Right atrium auricular region (tissue), 2 donors: ENCODE results near the gene XKR3. TPM values are rescaled to one million over a fixed set of nuclear protein-coding genes. Genes with fewer than 3 reads are reported as not detected.

Experiments used
- DNase-seq: peaks from one replicate; pipeline ENCODE4 v3.0.0-alpha.2; 2019; ENCODE audit warnings: low spot score
- H3K27ac ChIP-seq, 2 donors: fragments of 200-600 bp; sonication (generic); 1 replicate in 1 of 2; 2 replicates in 1 of 2; pipeline ENCODE4 v1.5.1; 2016 to 2019
- H3K27me3 ChIP-seq, 2 donors: fragments of 200-600 bp; sonication (generic); one replicate each; pipeline versions ENCODE4 v1.5.1 to v1.6.0; 2017 to 2019
- H3K36me3 ChIP-seq: fragments of 200-600 bp; sonication (generic); one replicate; pipeline ENCODE4 v1.5.1; 2016
- H3K4me1 ChIP-seq, 2 donors: fragments of 200-600 bp; sonication (generic); one replicate each; pipeline versions ENCODE4 v1.5.1 to v1.6.0; 2017 to 2019
- H3K4me3 ChIP-seq, 2 donors: fragments of 200-600 bp; sonication (generic); 1 replicate in 1 of 2; 2 replicates in 1 of 2; pipeline ENCODE4 v1.5.1; 2017 to 2019; ENCODE audit warnings: mild to moderate bottlenecking in 1 of 2, moderate library complexity in 1 of 2
- H3K9me3 ChIP-seq, 2 donors: fragments of 200-600 bp; sonication (generic); one replicate each; pipeline ENCODE4 v1.5.1; 2019
- CTCF ChIP-seq, 2 donors: fragments of 200-600 bp; sonication (generic); IDR thresholded peaks; one replicate each; pipeline ENCODE4 v1.5.1; 2019; ENCODE audit warnings: antibody characterized with exemption in 2 of 2
- total RNA-seq, 2 donors: library from RNA; depleted of rRNA; stranded (reverse); fragments of >200 nt; gene quantifications; one replicate each; pipeline ENCODE4 v1.1.0, GENCODE V29; 2016

The XKR3 gene
- total RNA-seq, 2 donors from 2014 or later: not detected

GRCh38 chr22:16810188-16810802, 14.9 kb downstream of the XKR3 start:
- Histone ChIP-seq H3K36me3 (no peaks in the 10 kb centered on the region), H3K27ac (no peak overlapping the region), H3K9me3 (peaks cover 0 to 16% of the 10 kb centered on the region in 2 donors), H3K27me3 (no peaks in the 10 kb centered on the region), H3K4me3 (no peak overlapping the region), H3K4me1 (no peaks in the 10 kb centered on the region)
- no peak for TF ChIP-seq CTCF (IDR thresholded peaks at IDR 0.05)
- DNase-seq: no peak

GRCh38 chr22:16808744-16809143, 16.5 kb downstream of the XKR3 start:
- Histone ChIP-seq H3K4me1 (no peaks in the 10 kb centered on the region), H3K9me3 (peaks cover 0 to under 1% of the 10 kb centered on the region in 2 donors), H3K4me3 (no peak overlapping the region), H3K36me3 (no peaks in the 10 kb centered on the region), H3K27me3 (no peaks in the 10 kb centered on the region), H3K27ac (no peak overlapping the region)
- TF ChIP-seq CTCF (IDR thresholded peaks at IDR 0.05): no peak
- DNase-seq: no peak

- Histone ChIP-seq H3K27me3 (no peaks in the 10 kb centered on the region), H3K36me3 (no peaks in the 10 kb centered on the region), H3K9me3 (no peaks in the 10 kb centered on the region), H3K4me3 (no peak overlapping the region), H3K4me1 (no peaks in the 10 kb centered on the region), H3K27ac (no peak overlapping the region)
- DNase-seq: no peak
- TF ChIP-seq CTCF (IDR thresholded peaks at IDR 0.05): no peak
These were observed 18.1 kb downstream of the XKR3 start for GRCh38 chr22:16807109-16807508.

- no peak for TF ChIP-seq CTCF (IDR thresholded peaks at IDR 0.05)
- Histone ChIP-seq H3K27me3 (no peaks in the 10 kb centered on the region), H3K36me3 (no peaks in the 10 kb centered on the region), H3K27ac (no peak overlapping the region), H3K9me3 (no peaks in the 10 kb centered on the region), H3K4me1 (no peaks in the 10 kb centered on the region), H3K4me3 (no peak overlapping the region)
- DNase-seq: no peak
These were observed 18.8 kb downstream of the XKR3 start for GRCh38 chr22:16806401-16806800.

- Histone ChIP-seq H3K27me3 (no peaks in the 10 kb centered on the region), H3K27ac (no peak overlapping the region)
- TF ChIP-seq CTCF (IDR thresholded peaks at IDR 0.05): no peak
These were observed 20.3 kb downstream of the XKR3 start for GRCh38 chr22:16804882-16805281.

More at GRCh38 chr22:16804882-16805281, 20.3 kb downstream of the XKR3 start:
- no peaks in the 10 kb centered on the region for H3K9me3 ChIP-seq
- DNase-seq: no peak
- H3K4me1 ChIP-seq: no peaks in the 10 kb centered on the region
- no peak overlapping the region for H3K4me3 ChIP-seq
- H3K36me3 ChIP-seq: no peaks in the 10 kb centered on the region
